SKM-1 treated with dmso at 0.1 percent for 144 hours (cell line): ENCODE measurements around the gene ZNF564.
"Not testable (repeated sequence)": the region's sequence is repeated elsewhere in the genome, so short reads cannot be mapped to it uniquely, and the experiment has no call there.

Source experiments
- DNase-seq: peaks from one replicate; lab custom pipeline; 2025; ENCODE audit not compliant: unreplicated experiment; lab: John Stamatoyannopoulos, UW

The ZNF564 gene

DNA sequence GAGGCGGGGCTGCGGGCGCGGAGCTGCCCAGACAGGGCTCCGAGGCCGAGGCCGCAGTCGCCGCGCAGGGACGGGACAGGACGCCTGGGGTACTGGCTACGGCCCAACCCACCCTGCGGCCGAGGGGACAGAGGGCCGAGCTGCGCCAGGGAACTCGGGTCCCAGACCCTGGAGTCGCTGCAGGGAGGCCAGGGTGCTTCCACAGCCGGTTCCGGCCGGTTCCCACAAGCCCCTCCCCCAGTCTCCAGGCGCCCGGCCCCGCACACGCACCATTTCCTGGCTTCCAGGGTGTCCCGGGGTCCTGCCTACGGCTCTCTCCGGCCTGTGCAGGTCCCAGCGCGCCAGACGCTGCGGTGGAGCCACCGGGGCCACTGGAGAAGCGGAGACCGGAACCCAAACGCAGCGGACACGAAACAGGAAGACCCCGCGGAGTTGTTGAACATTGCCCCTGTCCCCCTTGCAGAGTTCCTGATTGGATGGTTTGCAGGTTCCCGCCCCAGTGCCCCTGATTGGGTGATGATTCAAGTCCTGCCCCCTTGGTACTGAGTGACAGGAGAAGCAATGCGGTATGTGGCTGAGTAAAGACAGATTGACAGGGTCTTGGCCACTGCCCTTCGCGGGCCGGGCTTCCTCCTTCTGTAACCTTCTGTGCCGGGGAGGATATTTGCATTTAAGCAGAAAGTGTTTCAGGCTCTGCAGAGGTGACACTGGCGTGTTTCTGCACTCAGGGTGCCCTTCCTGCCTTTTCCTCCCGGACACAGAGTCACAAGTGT lies at the start of gene ZNF564:
TSS of gene ZNF564 (minus strand) at position 423 of the 773 bp plus-strand sequence. CDS start at position 273, 150 bp downstream.
- peak; percentile 98 for DNase-seq

DNA sequence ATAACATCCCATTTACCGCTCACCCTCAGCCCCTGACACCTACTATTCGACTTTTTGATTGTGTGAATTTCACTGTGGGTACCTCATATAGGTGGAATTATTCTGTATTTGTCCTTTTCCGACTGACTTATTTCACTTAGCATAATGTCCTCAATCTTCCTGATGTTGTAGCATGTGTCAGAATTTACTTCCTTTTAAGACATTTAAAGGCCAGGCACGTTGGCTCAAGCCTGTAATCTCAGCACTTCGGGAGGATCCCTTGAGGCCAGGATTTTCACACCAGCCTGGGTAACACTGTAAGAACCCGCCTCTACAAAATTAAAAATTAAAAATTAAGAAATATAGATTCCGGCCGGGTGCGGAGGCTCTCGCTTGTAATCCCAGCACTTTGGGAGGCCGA lies 46.3 kb upstream of the ZNF564 start:
- no peak for DNase-seq

DNA sequence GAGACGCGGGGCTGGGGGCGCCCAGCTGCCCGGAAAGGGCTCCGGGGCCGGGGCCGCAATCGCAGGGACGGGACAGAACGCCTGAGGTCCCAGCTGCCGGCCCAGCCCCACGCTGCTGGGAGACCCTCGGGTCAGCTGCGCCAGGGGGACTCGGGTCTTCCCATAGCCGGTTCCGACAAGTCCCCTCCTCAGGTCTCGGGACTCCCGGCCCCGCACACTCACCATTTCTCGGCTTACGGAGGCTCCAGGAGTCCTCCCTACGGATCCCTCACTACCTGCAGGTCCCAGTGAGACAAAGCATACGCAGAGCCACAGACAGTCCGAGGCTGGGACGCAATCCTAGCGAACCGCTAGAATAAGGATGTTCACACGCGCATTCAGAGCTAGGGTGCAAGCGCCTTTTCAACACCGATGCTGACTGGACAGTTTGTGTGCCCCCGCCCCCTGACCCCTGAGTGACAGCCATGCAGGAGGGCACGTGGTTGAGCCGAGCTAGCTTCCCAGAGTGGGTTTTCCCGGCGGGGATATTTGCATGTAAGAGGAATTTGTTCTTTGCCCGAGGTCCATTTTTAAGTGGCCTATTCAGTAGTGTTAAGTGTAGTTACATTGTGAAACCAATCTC lies 45.8 kb upstream of the ZNF564 start:
- no peak for DNase-seq

DNA sequence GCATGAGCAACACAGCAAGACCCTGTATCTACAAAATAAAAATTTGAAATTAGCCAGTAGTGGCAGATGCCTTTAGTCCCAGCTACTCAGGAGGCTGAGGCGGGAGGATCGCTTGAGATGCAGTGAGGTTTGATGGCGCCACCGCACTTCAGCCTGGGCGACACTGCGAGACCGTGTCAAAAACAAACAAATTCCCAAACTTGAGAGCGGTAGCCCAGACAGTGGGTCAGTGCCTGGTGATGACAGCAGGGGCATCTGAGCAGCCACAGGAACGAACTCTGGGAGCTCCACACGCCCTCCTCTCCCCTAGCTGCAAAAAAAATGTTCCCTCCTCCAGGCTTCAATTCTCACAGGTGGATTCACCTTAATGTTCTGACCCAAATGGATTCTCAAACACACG lies 45.2 kb upstream of the ZNF564 start:
- no peak for DNase-seq

DNA sequence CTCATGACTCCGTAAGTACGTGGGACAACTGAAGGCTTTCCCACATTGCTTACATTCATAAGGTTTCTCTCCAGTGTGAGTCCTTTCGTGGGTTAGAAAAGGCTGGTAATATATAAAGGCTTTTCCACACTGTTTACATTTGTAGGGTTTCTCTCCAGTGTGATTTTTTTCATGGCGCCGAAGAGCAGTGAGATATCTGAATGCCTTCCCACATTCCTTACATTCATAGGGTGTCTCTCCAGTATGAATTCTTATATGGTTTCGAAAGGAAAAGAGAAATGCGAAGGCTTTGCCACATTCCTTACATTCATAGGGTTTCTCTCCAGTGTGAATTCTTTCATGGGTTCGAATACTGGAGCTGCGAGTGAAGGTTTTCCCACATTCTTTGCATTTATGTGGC lies 29.8 kb upstream of the ZNF564 start:
- no peak for DNase-seq

DNA sequence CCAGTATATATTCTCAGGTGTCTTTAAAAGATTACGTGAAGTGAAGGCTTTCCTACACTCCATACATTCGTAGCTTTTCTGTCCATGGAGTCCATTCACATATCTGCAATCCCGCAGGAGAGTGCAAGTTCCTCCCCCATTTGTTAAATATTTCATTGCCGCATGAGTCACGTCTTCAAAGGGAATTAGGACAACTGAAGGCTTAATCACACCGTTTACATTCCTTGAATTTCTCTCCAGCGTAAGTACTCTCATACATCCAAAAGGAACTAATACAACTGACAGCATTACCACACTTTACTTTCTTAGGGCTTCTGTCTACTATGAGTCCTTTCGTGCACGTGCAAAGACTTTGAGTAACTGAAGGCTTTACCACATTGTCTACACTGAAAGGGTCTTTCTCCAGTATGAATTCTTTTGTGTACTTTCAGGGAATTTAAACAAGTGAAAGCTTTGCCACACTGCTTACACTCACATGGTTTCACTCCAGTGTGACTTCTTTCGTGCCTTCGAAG lies 29.0 kb upstream of the ZNF564 start:
- DNase-seq = no peak

DNA sequence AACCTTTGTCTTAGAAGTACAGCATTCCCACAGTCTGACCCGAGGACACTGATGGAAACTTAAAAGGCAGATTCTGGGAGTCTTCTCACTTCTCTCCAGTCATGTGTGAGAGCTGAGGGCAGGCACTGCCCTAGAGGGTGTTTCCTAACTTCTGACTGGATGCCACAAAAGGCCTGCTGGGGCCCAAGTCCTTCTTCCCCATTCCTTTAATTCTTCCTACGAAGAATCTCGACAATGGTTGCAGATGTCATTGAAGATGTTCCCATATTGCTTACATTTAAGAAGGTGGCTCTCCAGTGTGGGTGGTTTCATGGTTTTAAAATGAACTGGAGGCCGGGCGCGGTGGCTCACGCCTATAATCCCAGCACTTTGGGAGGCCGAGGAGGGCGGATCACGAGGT lies 27.4 kb upstream of the ZNF564 start:
- no peak for DNase-seq

DNA sequence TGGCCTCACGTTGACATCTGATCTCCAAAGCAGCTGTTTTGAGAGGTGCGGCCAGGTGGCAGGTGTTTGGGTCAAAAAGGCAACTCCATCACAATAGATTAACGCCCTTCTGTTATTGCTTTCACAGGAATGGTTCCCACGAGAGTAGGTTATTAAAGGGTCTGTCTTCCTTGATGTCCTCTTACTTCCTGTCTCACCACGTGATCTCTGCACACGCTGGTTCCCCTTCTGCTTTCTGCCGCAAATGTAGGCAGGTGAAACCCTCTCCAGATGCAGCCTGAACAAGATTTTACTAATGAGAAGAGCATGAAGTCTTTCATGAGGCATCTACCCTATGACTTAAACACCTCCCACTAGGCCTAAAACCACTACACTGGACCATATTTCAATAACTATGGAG lies 22.8 kb upstream of the ZNF564 start:
- no peak for DNase-seq

DNA sequence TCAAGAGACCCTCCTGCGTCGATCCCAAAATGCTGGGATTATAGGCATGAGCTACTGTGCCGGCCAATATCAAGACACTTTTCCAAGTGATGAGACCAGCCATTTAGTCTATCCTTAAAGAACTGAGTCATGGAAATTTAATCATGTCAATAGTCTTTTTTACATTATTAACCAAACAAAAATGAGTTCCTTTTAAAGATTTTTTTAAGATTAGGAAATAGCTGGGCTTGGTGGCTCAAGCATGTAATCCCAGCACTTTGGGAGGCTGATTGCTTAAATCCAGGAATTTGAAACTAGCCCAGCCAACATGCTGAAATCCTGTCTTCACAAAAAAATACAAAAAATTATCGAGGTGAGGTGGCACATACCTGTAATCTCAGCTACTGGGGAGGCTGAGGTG lies 16.7 kb upstream of the ZNF564 start:
- no peak for DNase-seq

DNA sequence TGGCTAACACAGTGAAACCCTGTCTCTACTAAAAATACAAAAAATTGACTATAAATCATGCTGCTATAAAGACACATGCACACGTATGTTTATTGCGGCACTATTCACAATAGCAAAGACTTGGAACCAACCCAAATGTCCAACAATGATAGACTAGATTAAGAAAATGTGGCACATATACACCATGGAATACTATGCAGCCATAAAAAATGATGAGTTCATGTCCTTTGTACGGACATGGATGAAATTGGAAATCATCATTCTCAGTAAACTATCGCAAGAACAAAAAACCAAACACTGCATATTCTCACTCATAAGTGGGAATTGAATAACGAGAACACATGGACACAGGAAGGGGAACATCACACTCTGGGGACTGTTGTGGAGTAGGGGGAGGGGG lies 15.1 kb upstream of the ZNF564 start:
- not testable (repeated sequence) for DNase-seq

DNA sequence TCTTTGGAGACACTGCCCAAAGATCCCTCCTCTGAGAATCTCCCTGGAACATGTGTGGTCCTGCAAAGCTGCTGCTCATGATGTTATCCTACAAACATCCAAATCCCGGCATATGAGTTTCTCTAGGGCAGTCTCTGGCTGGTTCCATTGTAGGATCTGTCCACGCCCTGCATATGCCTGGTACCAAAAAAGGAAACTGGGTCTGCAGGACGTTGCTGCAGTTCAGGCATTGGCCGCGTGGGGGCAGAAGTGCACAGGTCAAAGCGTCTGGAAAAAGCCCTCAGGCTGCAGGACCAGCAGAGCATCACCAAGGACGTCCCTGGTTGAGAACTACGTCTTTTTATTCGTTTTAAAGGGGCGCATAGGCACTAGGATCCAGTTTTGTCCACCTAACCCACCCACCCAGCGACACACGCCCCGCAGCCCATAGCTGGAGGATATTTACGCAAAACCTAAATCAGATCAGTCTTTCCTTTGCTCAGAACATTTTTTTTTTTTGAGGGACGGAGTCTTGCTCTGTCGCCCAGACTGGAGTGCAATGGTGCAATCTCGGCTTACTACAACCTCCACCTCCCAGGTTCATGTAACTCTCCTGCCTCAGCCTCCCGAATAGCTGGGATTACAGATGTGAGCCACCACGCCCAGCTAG lies 12.9 kb upstream of the ZNF564 start:
- peak; percentile 75 for DNase-seq

DNA sequence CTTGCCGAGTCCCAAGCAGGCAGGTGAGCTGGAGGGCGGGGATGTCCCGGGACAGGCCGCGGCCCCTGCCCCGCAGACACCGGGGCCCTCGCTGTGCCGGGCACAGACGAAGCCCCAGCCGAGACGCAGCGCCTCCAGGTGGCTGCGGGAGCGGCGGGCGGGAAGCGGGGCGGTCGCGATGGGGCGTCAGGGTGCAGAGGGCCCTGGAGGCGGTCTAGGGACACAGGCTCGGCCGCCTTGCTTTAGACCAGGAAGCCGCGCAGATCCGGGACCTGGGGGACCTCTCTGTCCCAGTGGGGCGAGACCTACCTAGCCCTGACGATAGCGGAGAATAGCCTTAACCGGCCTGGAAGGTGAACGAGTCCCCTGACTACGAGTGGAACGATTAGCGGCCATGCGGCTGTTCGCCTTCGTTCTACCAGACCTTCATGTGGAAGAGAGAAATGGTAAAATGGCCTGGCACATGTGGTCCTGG lies 4.2 kb upstream of the ZNF564 start:
- DNase-seq = no peak

DNA sequence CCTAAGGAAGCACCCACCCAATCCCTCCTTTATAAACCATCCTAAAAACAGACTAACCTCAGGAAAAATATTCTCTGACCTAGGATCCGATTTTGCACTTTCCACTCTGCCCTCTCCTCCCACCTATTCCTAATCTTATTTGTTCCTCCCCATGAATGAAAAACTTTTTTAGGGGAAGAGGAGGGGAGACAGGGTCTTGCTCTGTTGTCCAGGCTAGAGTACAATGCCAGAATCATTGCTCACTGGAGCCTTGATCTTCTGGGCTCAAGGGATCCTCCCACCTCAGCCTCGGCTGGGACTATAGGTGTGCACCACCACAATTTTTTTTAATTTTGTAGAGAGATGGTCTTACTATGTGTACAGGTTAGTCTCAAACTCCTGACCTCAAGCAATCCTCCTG lies 4.4 kb downstream of the ZNF564 start:
- no peak for DNase-seq

DNA sequence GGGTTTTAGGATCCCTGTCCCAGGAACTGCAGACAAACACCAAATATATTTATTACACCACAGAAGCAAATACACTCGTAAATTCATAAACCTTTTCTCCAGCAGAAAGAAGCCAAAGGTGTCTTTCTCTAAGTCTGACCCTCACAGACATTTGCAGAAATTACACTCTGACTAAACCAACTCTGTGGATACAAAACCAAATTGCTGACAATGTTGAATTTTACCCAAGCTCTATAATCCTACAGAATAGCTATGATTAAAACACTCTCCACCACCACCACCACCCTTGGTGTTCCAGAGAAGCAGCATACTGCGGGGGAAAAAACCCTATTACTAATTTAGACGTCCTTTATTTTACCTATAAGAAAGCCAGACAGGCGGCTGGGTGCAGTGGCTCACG lies 5.2 kb downstream of the ZNF564 start:
- no peak for DNase-seq

DNA sequence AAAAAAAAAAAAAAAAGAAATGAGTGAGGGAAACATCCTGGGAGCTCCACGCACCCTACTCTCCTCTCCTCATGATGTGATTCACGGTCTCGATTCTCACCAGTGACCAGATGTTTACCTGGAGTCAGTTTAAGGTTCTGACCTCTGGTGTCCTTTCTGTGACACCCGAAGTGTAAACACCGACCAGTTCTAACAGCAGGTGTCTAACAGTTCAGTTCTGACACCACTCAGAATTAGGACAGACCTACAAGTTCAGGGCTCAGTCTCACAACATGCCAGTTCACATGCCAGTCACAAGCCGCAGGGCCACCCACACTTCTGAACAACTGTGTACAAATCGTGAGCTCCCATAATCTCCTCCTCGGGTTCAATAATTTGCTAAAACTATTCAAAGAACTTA lies 6.0 kb downstream of the ZNF564 start:
- no peak for DNase-seq

DNA sequence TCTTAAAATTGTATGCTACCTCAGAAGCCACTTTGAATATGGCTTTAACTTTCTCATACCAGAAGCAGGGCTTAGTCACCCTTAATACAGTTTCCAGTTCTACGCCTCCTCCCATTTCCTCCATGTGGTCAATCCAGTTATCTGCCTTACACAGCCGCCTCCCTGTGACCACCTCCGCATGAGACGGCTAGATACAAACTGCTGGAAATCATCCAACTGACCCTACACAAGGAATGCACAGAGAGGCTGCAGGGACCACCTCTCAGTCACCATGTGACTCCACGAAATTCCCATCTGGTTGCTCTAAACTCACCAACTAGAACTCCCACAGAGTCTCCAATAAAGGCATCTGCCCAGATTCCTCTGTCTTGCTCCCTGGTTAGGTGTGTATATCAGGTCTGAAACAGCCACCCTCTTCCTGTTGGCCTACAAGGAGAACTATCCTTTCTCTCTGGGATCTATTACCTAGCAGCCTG lies 6.8 kb downstream of the ZNF564 start:
- no peak for DNase-seq

DNA sequence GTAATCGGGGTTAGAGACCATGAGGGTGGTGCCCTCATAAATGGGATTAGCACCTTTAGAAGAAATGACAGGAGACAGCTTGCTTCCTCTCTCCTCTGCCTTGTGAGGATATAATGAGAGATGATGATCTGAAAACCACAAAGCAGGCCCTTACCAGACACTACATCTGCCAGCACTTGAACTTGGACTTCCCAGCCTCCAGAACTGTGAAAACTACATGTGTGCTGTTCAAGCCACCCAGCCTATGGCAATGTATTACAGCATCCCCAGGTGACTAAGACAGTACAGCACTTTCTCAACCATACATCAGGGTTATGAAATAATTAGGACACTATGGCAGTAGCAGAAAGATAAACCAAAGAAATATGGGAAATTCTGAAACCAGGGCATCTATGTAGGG lies 7.4 kb downstream of the ZNF564 start:
- no peak for DNase-seq

DNA sequence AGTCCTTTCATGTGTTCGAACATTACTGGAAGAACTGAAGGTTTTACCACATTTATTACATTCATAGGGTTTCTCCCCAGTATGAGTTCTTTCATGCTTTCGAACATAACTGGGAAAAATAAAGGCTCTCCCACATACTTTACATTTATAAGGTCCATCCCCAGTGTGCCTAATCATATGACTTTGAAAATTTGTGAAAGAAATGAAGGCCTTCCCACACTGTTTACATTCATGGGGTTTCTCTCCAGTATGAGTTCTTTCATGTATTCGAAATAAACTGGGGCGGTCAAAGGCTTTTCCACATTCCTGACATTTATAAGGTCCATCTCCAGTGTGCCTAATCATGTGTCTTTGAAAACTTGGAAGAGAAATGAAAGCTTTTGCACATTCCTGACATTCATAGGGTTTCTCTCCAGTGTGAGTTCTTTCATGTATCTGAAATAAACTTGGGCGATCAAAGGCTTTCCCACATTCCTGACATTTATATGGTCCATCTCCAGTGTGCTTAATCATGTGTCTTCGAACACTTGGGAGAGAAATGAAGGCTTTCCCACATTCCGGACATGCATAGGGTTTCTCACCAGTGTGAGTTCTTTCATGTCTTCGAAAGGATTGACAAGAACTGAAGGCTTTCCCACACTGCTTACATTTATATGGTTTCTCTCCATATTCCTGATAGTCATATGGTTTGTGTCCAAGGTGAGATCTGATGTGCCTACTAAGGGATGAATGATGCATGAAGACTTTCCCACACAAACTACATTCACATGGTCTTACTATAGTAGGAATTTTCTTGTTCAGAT lies 24.0 kb downstream of the ZNF564 start:
- no peak for DNase-seq

DNA sequence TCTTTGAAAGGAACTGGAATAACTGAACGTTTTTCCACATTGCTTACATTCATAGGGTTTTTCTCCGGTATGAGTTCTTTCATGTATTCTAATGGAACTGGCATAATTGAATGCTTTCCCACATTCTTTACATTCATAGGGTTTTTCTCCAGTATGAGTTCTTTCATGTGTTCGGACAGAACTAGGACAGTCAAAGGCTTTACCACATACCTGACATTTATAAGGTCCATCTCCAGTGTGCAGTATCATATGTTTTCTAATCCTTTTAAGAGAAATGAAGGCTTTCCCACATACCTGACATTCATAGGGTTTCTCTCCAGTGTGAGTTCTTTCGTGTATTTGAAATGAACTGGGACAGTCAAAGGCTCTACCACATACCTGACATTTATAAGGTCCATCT lies 24.7 kb downstream of the ZNF564 start:
- DNase-seq = no peak

DNA sequence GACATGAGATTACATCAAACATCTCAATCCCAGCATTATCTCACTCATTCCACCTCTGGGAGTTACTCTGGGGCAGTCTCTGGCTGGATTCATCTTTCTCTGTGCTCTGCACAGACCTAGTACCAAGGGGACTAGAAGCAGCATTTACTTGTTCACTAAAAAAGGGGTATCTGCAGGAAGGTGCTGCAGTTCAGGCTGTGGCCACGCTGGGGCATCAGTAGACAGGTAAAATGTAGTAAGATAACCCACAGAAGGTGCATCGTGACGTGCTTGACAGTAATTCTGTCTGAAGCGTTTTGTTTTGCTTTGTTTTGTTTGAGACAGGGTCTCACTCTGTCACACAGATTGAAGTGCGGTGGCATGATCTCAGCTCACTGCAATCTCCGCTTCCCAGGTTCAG lies 29.3 kb downstream of the ZNF564 start:
- no peak for DNase-seq

DNA sequence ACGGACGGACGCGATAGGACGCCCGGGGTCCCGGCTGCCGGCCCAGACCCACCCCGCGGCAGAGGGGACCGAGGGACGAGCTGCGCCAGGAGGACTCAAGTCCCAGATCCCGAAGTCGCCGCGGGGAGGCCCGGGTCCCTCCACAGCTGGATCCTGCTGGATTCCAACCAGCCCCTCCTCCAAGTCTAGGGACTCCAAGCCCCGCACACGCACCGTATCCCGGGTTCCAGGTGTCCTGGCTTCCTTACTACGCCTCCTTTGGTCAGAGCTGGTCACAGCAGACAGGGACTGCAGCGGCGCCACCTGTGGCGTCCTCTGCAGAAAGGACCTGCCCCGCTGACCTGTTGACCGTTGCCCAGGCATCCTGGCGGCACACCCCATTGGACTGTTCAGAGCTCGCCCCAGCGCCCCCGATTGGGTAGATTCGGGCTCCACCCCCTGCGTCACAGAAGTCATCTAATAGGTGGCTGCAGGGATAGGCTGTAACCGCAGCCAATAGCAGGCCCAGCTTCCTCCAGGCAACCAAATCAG lies 37.7 kb downstream of the ZNF564 start:
- no peak for DNase-seq
